Activated CD4-positive, CD25-positive, alpha-beta regulatory T cell treated with anti-CD3 and anti-CD28 coated beads, Interleukin-2, amount 50 U/mL, for 24 hours (primary cell): ENCODE results near the gene PCDH1.
"Not testable (repeated sequence)": the region's sequence is repeated elsewhere in the genome, so short reads cannot be mapped to it uniquely, and the experiment has no call there.

Source experiments
- ATAC-seq, 2 donors: fragments of 150-1000 bp; cut with Tn5 transposase; one replicate each; pipeline ENCODE4 v1.10.0; 2021; ENCODE audit warnings: mild to moderate bottlenecking in 1 of 2, moderate library complexity in 1 of 2

The PCDH1 gene

GRCh38 chr5:141898448-141899049 is 20.3 kb upstream of the PCDH1 start:
- ATAC-seq = no peak

- ATAC-seq = no peak
These were observed 19.2 kb upstream of the PCDH1 start for GRCh38 chr5:141897425-141897824.

- not testable (repeated sequence) for ATAC-seq
These were observed 12.2 kb upstream of the PCDH1 start for GRCh38 chr5:141890429-141890828.

DNA sequence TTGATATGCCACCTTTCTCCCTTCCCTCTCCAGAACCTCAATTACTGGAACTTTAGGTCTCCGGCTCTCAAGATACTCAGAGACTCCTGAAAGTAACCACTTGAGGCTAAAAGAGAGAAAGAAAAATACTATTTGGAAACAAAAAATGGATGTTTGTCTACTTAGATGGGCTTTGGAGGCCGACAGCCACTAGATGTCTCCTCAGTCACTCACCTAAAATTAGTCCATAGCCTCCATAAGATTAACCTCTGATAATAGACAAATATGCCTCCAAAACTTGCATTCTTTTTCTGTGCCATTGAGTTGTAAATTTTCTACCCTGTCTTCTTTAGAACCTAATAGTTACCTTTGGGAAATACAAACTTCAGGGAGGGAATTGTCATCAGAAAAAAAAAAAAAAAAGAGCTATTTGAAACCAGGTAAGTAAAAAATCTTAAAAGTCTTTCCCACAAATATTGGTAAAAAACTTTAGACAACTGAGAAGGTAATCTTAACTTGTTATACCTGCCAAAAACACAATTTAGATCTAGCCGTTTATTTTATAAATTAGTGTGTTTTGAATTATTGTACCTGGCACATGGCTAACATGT is 11.2 kb upstream of the PCDH1 start:
- ATAC-seq = no peak

DNA sequence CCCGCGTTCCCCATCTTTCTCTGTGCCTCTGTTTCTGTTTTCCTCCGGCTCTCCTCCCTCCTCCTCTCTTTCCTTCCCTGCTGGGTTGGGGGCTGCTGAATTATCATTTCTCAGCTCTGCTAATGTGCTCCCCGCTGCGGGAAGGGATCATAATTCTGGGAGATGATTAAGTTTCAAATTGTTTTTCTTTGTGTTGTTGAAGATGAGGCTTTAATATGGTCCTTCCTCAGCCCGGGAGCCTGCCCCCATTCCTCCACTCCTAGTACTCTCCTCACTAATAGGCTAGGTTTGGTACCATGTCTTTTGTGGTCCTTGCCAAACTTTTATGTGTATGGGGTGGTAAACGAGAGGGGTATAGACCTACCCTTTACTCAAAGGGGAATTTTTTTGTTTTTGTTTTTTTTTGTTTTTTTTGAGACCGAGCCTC is 5.7 kb upstream of the PCDH1 start:
- no peak for ATAC-seq

GRCh38 chr5:141883184-141883891 is 5.1 kb upstream of the PCDH1 start:
- ATAC-seq = no peak

- no peak for ATAC-seq
These were observed 4.5 kb upstream of the PCDH1 start for GRCh38 chr5:141882594-141883183.

GRCh38 chr5:141881886-141882285 is 3.7 kb upstream of the PCDH1 start:
- ATAC-seq = no peak

DNA sequence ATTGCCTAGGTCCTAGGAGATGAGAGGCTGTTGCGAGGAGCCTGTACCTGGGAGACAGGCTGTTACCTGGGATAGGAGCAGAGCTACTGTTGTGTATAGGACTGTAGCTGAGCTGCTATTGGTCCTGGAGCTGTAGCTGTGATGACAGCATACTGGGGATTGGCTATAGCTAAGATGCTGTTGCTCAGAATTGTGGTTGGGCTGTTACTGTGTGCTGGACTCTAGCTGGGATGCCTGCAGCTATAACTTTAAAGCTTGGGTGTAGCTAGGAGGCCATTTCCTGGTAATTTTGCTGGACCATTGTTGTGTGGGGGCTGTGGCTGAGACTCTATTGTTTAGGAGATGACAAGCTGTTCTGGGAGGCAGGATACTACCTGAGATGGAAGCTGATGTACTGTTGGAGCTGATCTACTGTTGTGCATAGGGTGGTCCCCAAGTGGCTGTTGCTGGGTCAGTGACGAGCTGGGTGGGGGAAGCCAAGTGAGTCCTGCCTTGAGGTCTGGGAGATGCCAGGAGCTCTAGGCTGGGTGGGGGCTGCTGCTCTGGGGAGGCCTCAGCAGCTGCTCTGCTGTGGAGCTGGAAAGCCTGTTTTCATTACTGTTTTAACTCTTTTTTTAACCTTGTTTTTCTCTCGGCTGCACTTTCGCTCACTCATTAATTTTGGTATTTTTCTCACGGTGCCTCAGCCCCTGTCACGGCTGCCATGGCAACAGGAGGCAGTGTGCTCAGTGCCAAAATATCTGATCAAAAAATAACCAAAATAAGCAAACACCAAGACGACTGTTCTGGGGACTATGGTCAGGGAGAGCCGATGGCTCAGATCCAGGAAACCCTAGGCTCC is 3.0 kb upstream of the PCDH1 start:
- no peak for ATAC-seq

DNA sequence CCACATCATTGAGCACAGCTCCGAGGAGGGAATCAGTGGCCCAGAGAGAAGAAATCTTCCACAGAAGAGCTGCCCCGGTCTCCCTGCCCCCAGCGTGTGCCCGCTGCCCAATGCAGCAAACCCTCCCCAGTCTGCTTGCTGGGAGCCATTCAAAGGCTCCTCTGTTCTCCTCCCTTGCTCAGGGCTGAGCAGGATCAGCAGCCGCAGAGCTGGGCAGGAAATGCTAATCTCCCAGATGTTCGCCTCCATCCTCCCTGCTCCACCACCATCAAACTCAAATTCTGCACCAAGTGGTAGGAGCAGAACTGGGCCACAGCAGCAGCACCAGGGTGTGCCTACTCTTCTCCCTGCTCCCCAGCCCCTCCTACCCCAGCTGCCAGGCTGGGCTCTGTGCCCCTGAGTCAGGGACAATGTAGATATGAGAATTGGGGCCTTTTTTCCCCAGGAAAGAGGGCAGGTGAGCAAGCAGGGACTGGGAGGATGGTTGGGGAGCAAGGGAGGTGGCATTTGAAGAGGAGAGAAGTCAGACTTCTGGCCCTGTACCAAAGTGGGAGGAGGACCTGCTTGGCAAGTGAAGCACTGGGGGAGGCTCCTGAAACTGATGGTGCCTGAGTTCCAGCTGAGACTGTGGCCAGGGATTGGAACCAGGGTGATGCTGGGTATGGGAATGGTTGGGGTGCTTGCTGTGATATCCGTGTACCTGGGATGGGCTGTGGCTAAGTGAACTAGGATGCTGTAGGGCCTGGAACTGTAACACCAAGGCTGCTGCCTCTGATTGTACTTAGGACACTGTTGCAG is 1.9 kb upstream of the PCDH1 start:
- ATAC-seq = no peak

DNA sequence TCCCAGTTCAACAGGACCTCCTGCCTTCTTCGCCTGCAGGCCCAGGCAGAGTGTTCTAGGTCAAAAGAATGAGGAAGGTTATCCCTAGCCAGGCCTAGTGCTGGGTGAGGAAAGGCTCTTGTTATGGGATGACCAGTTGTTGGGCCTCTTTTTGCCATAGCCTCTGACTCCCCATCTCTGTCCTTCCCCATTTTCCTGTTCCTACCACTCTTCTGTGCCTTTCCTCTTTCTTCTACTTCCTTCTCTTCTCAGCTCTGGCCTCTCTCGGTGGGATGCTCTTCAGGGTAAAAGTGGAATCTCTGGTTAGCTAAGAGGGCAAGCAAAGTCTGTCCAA is 1.2 kb upstream of the PCDH1 start:
- ATAC-seq = no peak

- ATAC-seq = peak; percentile 91 to 92
These were observed 658 bp upstream of the PCDH1 start for GRCh38 chr5:141878711-141879425.

- no peak for ATAC-seq
These were observed 639 bp downstream of the PCDH1 start for GRCh38 chr5:141877356-141878185.

GRCh38 chr5:141876628-141877355 is 1.4 kb downstream of the PCDH1 start:
- ATAC-seq = no peak

- no peak for ATAC-seq
These were observed 2.2 kb downstream of the PCDH1 start for GRCh38 chr5:141875795-141876627.

GRCh38 chr5:141875022-141875740 is 3.0 kb downstream of the PCDH1 start:
- no peak for ATAC-seq

DNA sequence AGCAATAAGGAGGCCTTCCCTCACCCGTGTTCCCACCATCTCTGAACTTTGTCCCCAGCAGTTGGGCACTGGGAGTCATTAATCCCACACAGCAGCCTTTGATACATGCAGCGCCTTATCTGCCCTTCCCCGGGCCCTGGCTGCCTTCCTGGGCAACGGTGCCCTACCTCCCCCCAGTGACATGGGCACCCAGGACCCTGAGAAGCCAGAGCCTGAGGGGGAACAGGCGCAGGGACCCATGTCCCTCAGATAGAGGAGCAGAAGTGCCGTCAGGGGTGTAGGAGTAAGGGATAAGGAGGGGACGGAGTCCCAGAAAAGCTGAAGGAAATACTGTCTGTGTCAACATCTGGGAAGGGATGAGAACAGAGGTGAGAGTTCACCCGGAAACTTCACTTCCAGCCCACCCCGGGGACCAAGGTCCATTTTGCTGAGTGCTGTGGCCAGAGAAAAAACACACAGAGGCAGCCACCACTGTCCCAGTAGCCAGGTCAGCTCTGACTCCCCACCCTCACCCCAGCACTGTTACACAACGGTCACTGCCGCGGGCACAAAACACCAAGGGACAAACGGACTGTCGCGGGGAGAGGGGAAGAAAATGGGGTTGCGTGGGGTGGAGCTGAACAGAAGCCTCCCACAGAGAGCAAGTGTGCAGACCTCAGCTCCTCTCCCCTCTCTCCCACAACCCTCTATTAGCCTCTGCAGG is 3.8 kb downstream of the PCDH1 start:
- ATAC-seq = no peak

GRCh38 chr5:141873933-141874261 is 4.3 kb downstream of the PCDH1 start:
- ATAC-seq = no peak
